Testis (tissue), 2 donors: ENCODE results near the gene RNASE8.

Experiments used
- POLR2A ChIP-seq: fragments of 450-650 bp; IDR thresholded peaks from one replicate; pipeline ENCODE4 v1.6.1; 2017; ENCODE audit warnings: antibody characterized with exemption, mild to moderate bottlenecking, moderate library complexity
- TF ChIP-seq, protein P1 (sequence below), 3 experiments: fragments of 450-650 bp in 2 of 3; fragments of 200-600 bp in 1 of 3; sonication (generic) in 1 of 3; IDR thresholded peaks; one replicate each; pipeline ENCODE4 v1.5.1; 2016 to 2019; ENCODE audit warnings: antibody characterized with exemption in 3 of 3, mild to moderate bottlenecking in 2 of 3, moderate library complexity in 1 of 3

DNA sequence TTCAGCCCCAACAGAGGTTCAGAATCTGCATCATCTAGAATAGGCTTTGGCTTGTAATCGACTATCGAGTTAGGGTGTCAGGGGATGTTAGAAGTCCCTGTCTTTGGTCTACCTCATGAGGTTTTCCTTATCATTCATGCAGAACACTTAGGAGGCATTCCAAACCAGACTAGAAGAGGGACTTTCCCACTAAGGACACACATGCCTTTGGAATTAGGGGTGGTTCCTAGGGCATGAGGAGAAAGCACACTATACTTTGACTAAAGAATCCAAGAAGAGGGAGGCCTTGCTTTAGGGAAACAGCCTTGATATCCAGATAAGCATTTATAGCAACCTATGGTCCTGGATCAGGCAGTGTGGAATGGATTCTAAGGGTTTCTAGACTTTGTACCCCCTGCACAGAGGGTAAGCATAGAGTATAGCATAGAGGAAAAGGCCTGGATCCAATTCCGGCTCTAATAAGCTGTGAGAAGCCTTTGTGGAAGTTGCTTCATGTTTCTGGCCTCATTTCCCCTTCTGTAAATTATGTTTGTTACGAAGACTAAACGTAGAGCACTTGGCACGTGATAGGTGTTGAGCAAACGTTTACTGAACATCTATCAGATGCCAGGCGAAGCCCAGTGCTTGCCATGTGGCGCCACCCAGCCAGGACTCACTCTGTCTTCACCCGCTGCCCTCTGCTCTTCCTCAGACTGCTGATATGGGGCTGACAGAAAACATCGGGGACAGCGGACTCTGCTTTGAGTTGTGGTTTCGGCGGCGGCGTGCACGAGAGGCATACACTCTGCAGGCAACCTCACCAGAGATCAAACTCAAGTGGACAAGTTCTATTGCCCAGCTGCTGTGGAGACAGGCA lies 27.6 kb downstream of the RNASE8 start:
- no peak for TF ChIP-seq POLR2A
- TF ChIP-seq, protein P1, sequence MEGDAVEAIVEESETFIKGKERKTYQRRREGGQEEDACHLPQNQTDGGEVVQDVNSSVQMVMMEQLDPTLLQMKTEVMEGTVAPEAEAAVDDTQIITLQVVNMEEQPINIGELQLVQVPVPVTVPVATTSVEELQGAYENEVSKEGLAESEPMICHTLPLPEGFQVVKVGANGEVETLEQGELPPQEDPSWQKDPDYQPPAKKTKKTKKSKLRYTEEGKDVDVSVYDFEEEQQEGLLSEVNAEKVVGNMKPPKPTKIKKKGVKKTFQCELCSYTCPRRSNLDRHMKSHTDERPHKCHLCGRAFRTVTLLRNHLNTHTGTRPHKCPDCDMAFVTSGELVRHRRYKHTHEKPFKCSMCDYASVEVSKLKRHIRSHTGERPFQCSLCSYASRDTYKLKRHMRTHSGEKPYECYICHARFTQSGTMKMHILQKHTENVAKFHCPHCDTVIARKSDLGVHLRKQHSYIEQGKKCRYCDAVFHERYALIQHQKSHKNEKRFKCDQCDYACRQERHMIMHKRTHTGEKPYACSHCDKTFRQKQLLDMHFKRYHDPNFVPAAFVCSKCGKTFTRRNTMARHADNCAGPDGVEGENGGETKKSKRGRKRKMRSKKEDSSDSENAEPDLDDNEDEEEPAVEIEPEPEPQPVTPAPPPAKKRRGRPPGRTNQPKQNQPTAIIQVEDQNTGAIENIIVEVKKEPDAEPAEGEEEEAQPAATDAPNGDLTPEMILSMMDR (IDR thresholded peaks at IDR 0.05) = no peak
